Effector CD8-positive, alpha-beta T cell (primary cell): ENCODE data around the gene PLXNB3.
"Not testable (repeated sequence)": the region's sequence is repeated elsewhere in the genome, so short reads cannot be mapped to it uniquely, and the experiment has no call there.

Source experiments
- DNase-seq: peaks from one replicate; lab custom pipeline; 2025; lab: John Stamatoyannopoulos, UW

The PLXNB3 gene

DNA sequence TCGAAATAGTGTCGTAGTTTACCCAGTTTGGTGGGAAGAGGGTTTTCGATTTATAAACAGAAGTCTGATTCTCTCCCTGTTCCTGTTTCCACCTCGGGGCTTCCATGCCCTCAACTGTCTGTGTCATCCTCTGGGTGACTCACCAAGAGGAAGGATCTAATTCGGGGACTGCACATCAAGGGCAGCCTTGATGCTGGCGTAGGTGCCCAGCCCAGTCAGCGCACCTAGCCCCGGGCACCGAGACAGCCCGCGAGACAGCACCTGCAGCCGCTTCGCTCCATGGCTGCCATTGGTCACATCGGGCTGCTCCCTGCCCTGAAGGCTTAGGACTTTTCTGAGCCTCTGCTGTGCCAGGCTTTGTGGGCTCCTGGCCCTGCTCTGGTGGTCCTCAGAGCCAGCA lies 31.6 kb upstream of the PLXNB3 start:
- DNase-seq, result no peak

DNA sequence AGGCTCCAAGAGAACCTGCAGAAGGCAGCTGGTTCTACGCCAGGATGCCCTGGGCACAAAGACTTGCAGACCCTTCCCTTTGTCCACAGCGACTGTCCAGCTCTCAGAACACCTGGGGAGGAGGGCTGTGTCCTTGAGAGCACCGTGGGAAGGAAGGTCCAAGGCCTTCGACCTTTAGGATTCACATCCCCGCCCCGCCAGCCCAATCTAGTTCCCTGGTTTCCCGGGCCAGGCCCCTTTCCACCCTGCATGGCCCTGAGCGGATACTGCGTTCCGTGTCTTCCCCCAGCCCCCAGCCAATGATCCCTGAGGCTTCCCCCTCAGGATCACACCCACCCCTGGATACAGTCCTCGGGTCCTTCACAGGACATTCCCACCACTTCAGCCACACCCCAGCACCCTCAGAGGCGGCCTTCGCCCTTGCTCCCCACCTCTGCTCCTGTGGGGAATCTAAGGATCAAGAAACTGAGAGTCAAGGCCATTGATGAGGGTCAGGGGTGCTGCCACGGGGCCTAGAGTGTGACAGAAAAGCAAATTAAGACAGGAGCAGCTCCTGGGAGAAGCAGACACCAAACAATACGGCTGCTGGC lies 30.3 kb upstream of the PLXNB3 start:
- no peak for DNase-seq

DNA sequence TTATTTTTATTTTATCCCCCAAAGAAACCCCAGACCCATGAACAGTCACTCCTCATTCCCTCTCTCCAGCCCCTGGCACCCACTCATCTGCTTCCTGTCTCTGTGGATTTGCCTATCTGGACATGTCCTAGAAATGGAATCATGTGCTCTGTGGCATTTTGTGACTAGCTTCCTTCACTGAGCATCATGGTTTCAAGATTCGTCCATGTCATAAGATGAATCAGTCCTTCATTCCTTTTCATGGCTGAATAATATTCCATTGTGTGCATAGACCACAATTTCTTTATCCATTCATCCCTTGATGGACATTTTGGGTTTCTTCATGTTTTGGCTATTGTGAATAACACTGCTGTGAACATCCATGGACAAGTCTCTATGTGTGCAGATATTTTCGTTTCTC lies 29.2 kb upstream of the PLXNB3 start:
- no peak for DNase-seq

DNA sequence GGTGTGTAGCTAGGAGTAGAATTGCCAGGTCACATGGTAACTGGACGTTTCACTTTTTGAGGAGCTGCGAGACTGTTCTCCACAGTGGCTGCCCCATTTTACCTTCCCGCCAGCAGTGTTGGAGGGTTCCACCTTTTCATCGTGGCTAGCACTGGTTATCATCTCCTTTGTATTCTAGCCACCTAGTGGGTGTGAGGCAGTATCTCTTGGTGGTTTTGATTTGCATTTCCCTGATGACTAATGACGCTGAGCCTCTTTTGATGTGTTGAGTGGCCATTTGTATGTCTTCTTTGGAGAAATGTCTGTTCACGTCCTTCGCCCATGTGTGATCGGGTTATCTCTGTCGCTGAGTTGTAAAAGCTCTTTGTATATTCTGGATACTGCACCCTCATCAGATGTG lies 28.8 kb upstream of the PLXNB3 start:
- DNase-seq, result no peak

DNA sequence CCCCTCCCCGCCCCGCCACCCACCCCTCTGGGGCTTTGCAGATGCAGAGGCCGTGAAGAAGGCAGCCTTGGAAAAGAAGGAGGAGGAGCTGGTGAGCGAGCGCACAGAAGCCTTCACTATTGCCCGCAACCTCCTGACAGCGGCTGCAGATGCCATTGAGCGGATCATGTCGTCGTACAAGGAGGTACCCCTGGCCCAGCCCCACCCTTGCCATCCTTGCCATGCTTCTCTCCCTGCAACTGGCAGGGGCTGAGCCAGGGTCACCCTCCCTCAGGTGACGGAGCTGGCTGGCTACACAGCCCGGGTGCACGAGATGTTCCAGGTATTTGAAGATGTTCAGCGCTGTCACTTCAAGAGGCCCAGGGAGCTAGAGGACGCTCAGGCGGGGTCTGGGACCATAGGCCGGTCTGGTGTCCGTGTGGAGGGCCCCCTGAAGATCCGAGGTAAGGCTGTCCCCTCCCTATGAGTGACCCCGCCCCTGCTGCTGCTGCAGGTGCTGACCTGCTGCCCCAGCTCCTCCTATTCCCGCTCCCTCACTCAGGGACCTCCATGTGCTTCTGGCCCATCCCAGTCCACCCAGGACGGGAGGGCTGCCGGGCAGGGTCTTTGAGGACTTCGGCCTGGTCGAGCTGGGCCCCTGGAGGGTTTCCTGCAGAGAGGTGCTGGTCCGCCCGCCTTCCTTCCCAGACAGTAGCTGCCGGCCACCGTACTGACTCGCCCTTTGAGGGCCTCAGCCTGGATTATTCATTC lies 27.8 kb upstream of the PLXNB3 start:
- DNase-seq, result no peak

DNA sequence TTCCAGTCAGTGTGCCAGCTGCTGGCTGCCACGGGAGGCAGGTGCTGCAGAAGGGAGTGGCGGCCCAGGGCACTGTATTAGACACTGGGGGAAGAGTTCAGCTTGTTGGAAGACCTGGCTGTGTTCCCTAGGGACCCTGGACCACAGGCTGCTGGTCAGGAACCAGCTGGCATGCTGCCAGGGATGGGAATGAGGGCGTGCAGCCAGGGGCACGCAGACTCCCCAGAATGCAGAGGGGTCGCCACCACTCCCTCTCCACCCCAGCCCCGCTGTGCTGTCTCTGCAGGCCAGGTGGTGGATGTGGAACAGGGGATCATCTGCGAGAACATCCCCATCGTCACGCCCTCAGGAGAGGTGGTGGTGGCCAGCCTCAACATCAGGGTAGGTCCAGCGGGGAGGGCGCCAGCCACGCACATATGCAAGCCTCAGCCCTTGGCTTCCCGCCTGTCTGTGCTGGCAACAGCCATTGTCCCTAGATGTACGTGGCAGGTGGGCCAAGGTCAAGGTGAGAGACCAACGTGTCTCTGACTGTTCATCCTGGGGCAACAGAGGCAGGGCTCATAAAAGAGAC lies 27.1 kb upstream of the PLXNB3 start:
- DNase-seq, result no peak

DNA sequence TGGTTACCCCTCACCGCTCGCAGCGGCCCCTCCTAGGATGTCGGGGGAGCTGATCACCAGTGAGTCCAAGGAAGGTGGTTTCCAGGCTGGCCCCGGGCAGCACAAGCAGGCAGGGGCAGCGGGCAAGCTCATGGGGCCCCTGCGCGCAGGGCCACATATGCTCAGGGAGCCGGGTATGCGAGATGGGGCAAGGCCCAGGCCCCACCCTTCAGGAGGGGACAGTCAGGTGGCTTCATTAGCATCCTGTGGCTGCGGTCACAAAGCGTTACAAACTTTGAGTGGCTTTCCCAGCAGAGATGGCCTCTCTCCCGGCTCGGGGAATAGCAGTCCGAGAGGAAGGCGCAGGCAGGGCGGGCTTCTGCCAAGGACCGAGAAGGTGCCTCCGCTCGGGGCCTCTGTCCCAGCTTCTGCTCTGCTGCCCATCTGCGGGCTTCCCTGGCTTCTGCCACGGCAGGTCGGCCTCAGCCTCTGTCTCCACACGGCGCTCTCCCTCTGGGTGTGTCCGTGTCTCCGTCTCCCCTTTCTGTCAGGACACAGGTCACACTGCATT lies 25.9 kb upstream of the PLXNB3 start:
- no peak for DNase-seq

DNA sequence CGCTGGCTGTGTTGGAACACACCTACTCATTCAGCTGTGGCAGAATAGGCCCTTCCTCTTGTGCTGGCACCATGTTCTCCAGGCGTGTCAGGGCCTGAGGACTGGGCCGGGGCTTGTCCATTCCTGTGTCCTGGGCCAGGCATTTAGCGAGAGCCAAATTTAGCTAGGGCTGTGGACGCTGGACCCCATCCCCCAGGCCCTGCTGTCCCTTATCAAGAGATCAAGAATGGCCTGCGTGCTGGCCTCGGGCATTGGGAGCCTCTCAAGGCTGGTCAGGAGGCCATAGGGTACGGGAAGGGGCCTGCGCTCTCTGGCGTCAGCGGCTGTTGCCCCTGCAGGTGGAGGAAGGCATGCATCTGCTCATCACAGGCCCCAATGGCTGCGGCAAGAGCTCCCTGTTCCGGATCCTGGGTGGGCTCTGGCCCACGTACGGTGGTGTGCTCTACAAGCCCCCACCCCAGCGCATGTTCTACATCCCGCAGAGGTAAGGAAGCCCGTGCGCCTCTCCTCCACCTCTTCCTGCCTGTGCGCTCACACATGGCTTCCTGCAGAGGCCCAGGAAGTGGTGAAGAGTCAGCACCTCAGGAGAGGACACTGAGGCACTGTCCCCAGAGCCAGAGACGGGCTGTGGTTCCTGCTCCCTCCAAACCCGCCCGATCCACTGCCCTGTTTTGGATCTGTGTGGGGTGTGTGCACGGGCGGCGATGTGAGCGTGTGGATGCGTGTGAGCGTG lies 24.1 kb upstream of the PLXNB3 start:
- DNase-seq, result no peak

DNA sequence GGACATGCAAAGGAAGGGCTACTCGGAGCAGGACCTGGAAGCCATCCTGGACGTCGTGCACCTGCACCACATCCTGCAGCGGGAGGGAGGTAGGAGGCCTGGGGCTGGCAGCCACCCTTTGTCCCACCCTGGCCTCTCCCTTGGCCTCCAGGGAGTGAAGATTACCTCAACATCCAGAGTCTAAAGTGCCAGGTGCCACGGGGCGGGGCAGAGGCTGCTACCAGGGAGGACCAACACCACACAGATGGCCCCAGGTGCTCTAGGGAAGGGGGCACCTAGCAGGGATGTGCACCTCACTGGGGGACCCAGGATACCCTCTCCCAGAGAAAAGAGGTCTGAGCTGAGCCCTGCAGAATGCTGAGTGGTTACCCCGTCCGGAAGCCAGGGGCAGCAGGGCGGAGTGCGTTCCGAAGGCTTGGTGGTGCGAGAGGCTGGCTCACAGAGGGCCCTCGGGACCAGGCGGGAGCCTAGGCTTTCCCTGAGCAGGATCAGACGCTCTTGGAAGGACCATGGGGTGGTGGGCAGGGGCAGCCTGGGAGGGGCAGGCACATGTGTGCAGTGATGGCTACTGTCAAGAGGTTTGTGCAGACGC lies 23.3 kb upstream of the PLXNB3 start:
- no peak for DNase-seq

DNA sequence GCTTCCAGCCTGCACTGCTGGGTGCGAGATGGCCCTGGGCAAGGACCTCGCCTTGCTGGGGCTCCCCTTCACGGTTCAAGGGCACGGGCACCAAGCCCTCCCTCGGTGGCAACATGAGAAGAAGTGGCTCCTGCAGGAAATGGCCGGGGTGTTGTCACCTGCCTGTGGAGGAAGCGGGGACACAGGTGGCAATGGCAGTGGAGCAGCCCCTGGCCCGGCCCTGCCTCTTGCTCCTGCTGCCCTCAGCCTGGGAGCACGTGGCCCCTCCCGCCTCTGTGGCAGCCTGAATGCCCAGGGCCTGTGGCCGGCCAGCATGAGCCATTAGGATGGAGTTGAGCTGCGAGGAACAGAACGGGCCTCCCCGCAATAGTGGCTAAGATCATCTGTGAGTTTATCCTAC lies 22.6 kb upstream of the PLXNB3 start:
- DNase-seq, result no peak

DNA sequence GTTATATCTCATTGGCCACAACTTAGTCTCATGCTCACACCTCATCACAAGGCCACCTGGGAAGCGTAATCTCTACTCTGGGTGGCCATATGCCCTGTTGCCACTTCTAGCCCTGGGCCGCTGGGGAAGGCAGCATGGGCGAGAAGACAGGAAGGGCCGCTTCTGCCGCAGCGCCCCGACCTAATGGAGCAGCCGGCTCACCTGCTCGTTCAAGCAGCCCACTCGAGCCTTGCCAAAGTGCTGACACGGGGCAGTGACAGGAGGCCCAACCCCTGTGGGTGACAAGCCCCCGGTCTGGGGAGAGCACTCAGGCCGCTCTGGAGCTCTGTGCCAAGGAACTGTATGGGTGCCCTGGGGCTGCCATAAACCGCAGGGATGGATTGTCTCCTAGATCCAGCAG lies 21.9 kb upstream of the PLXNB3 start:
- not testable (repeated sequence) for DNase-seq

DNA sequence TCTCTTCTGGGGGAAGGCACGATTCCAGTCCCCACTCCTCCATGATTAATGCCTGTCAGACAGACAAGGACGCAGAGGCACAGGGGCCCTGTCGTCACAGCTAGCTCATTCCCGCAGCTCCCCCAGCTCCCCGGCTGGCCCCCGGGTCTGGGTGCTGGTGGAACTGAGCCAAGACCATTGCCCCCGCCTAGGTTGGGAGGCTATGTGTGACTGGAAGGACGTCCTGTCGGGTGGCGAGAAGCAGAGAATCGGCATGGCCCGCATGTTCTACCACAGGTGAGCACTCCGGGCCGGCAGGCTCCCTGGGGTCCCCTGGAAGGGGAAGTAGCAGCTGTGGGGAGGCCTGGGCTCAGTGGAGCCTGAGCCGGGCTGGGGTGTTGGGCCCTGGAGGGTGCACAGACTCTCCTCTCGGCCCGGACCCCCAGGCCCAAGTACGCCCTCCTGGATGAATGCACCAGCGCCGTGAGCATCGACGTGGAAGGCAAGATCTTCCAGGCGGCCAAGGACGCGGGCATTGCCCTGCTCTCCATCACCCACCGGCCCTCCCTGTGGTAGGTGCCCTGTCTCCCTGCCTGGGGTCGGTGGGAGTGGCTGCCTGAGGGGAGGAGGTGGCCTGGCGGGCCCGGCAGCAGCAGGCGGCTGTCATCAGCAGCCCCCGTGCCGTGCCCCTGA lies 21.1 kb upstream of the PLXNB3 start:
- not testable (repeated sequence) for DNase-seq

DNA sequence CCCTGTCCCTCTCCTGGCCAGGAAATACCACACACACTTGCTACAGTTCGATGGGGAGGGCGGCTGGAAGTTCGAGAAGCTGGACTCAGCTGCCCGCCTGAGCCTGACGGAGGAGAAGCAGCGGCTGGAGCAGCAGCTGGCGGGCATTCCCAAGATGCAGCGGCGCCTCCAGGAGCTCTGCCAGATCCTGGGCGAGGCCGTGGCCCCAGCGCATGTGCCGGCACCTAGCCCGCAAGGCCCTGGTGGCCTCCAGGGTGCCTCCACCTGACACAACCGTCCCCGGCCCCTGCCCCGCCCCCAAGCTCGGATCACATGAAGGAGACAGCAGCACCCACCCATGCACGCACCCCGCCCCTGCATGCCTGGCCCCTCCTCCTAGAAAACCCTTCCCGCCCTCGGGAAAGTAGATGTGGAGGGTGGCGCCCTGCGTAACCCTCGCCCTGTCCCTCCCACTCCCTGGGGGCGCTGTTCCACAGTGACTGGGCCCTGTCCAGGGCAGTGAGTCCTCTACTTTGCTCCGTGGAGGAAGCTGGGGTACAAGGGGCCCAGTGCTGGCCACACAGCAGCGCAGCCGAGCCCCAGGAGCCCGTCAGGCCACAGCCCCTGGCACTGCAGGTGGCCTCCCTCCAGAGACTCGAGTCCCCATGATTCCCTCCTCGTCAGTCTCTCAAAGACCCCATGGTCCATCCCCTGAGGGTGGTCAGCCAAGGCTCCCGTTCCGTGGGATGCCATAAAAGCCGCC lies 20.4 kb upstream of the PLXNB3 start:
- not testable (repeated sequence) for DNase-seq

DNA sequence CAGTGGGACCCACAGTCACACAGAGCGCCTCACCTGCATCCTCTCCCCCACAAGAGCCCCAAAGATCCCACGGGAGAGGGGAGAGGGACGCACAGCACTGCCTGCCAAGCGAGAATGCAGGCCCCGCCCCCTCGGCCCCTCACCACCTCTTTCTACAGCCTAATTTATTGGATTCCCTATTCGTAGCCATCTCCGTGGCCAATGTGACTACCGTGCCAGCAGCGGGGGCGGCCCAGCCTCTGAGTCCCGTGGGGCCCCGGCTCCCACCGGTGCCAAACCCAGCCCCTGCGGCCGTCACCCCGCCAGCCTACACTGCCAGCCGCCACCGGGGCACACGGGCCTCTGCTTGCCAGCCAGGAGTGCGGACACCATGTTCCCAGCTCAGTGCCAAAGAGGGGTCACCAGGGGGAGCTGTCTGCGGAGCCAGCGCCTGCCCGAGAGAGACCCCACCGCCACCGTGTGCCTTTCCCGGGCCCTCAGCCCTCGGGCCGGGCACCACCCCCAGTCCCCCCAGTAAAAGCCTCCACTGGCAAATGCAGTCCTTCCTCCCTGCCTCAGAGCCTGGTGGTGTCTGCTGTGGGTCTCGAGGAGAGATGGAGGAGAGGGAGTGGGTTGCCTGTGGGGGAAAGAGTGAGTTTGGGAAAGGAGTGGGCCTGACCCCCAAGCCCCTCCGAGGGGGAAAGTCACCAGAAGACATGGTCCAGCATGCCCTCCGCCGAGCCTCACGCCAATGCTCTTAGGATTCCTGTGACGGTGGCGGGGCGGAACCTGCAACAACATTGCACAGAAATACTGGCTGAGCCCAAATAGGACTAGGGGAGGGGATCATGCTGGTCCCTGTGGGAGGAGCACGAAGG lies 19.6 kb upstream of the PLXNB3 start:
- no peak for DNase-seq

DNA sequence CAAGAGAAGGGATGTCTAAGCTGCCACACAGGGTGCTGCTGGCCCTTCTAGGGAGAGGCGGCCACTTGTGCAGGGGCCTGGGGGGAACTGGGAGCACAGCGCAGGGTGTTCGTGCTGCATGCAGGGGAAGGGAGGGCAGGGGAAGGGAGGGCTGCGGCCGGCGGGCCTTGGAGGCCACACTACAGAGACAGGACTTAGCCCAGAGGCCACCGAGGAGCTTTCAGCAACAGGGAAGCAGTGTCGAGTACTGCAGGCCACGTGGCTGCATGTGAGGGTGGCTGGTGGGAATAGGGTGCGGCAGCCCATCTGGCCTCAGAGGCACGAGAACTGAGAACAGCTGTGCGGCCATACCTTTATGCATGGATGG lies 19.0 kb upstream of the PLXNB3 start:
- not testable (repeated sequence) for DNase-seq

DNA sequence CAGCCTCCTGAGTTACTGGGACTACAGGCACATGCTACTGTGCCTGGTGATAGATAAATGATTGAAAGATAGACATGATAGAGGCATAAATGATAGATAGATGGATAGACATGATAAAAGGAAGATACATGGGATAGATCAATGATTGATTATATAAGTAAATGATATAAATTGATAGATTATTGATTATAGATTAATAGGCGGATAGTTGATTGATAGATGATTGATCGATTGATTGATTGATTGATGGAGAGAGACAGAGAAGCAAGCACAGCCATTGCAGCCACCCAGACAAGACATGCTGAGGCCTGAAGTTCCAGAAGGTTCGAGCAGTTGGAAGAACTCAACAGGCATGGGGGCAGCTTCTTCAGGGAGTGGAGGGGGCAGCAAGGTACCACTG lies 17.7 kb upstream of the PLXNB3 start:
- DNase-seq, result no peak

DNA sequence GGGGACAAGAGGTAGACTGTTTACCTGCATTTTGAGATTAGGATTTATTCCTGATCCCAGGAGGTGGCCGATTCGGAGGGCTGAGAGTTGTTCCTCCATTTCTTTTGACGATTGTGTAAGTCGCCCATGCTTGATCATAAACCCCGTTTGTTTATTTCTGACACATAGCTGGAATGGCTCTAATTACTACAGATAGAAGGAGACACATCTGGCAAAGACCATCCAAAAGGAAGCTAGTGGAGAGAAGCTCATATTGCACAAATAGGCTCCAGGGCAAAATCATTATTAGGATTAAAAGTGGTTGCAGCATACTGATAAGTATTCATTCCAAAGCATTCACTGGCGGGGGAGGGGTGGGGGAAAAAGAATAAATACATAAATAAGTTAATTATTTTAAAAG lies 17.1 kb upstream of the PLXNB3 start:
- DNase-seq, result not testable (repeated sequence)

DNA sequence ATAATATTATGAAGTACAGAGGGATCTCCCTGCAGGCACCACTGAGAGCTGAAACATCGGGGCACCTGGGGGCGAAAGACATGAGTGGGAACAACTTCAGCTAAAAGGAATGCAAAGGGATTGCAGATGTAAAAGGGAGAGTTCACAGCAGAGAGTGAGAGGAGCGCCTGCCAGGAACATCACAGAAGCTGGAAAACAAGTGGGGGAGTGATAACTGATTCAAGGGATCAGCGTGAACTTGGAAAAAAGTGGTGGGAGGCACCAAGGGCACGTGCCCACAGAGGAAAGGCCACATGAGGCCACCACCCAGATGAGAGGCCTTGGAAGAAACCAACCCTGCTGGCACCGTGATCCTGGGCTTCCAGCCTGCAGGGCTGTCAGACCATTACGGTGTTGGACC lies 15.0 kb upstream of the PLXNB3 start:
- DNase-seq, result not testable (repeated sequence)

DNA sequence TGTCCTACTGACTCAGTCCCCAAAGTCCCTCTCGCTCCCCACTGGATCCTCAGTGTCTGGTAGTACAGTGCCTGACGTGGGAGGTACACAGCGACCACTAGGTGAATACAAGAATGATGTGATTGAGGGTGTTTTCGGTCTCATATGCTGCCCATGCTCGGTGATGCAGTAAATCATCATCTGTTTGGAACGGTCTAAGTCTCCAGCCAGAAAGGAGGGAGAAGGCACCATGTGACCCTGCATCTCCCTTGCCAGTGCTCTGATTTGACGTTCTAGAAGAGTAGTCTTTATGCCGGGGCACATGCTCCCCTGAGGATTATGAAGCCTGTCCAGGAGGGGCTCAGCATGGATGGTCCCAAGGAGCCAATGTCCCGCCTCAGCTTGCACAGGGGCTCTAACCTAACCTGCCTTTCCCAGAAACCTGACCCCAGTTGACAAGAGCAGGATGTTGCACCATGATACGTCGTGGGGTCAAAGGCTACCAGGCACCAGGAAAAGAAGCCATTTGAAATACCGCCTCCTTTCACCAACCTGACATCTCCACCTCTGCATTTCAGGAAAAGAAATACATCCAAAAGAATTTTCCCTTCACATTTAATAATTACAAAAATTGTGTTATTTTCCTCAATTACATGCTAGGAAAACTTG lies 13.8 kb upstream of the PLXNB3 start:
- no peak for DNase-seq
